HepG2 (cell line): ENCODE data around the gene SLC50A1. TPM values are rescaled to one million over a fixed set of nuclear protein-coding genes. Genes with fewer than 3 reads are reported as not detected.

Source experiments
- ATAC-seq: fragments of 200-7000 bp; cut with Tn5 transposase; 3 replicates; pipeline ENCODE4 v1.9.1; 2020; ENCODE audit warnings: mild to moderate bottlenecking, moderate library complexity
- BruUV-seq: library from RNA; stranded (reverse); fragments of 400-500 nt; replicated peaks from 2 replicates; lab custom pipeline; 2021; lab: Mats Ljungman, UMichigan
- CTCF ChIA-PET: fragments of 300-600 bp; formaldehyde crosslinking; extraction: SDS; loops from one replicate; lab custom pipeline; 2021; ENCODE audit warnings: low total read pairs, inconsistent platforms, low intra/inter-chr PET ratio; lab: Yijun Ruan, JAX
- POLR2A ChIA-PET: fragments of 350-600 bp; sonication (Branson Sonifier 250); formaldehyde crosslinking; loops from one replicate; lab custom pipeline; 2020; ENCODE audit warnings: antibody characterized with exemption, inconsistent platforms; lab: Yijun Ruan, JAX
- DNase-seq: peaks from one replicate; pipeline ENCODE4 v3.0.0-alpha.2; 2015; ENCODE audit warnings: low spot score
- FAIRE-seq: peaks from 3 replicates; lab custom pipeline; 2011; peaks lifted over from hg19 to GRCh38; lab: Jason Lieb, UNC
- H2AFZ ChIP-seq: one replicate; pipeline ENCODE4 v1.6.1; 2011; ENCODE audit warnings: low read length, inconsistent platforms
- H3K27ac ChIP-seq: fragments of 300-600 bp; 3 replicates; pipeline ENCODE4 v1.8.0; 2011; ENCODE audit warnings: mixed run types, mild to moderate bottlenecking, mixed read lengths, low read length, inconsistent platforms; ENCODE audit not compliant: insufficient read depth; ENCODE audit errors: extremely low read length
- H3K27me3 ChIP-seq, 2 experiments: fragments of 200-600 bp in 1 of 2; 2 replicates in 1 of 2; 3 replicates in 1 of 2; pipeline versions ENCODE4 v1.6.0 to v1.8.0; 2011; ENCODE audit warnings: low read length in 2 of 2, mild to moderate bottlenecking in 2 of 2, moderate library complexity in 2 of 2, inconsistent platforms in 1 of 2; ENCODE audit not compliant: insufficient read depth in 2 of 2, control insufficient read depth in 1 of 2
- H3K36me3 ChIP-seq, 2 experiments: fragments of 200-600 bp in 1 of 2; replicated peaks in 1 of 2; 2 replicates in 1 of 2; 3 replicates in 1 of 2; pipeline versions ENCODE4 v1.5.1 to v1.8.0; 2011; ENCODE audit warnings: low read length in 2 of 2, inconsistent platforms in 1 of 2; ENCODE audit not compliant: insufficient read depth in 2 of 2, control insufficient read depth in 1 of 2
- H3K4me1 ChIP-seq: 2 replicates; pipeline ENCODE4 v1.5.1; 2012; ENCODE audit warnings: low read length, inconsistent platforms; ENCODE audit not compliant: insufficient read depth
- H3K4me2 ChIP-seq: 2 replicates; pipeline ENCODE4 v1.6.0; 2011; ENCODE audit warnings: low read depth, low read length, inconsistent platforms
- H3K4me3 ChIP-seq, 3 experiments: fragments of 200-600 bp in 1 of 3; sonication (generic), shearing (Covaris generic) in 1 of 3; replicated peaks in 1 of 3; 2 replicates each; pipeline ENCODE4 v1.5.1; 2011 to 2016; ENCODE audit warnings: low read length in 3 of 3, inconsistent platforms in 2 of 3, low read depth in 2 of 3, mild to moderate bottlenecking in 2 of 3, control low read depth in 1 of 3, mixed read lengths in 1 of 3; ENCODE audit not compliant: insufficient read depth in 1 of 3
- H3K79me2 ChIP-seq: one replicate; pipeline ENCODE4 v1.6.1; 2011; ENCODE audit warnings: low read length, inconsistent platforms; ENCODE audit not compliant: insufficient read depth
- H3K9ac ChIP-seq: 2 replicates; pipeline ENCODE4 v1.6.0; 2011; ENCODE audit warnings: mild to moderate bottlenecking, low read depth, low read length, inconsistent platforms; ENCODE audit not compliant: insufficient read depth
- H3K9me3 ChIP-seq: 2 replicates; pipeline ENCODE4 v1.5.1; 2012; ENCODE audit warnings: mild to moderate bottlenecking, low read length
- H4K20me1 ChIP-seq: 2 replicates; pipeline ENCODE4 v1.6.0; 2011; ENCODE audit warnings: inconsistent platforms, mild to moderate bottlenecking, low read length, moderate library complexity; ENCODE audit not compliant: insufficient read depth
- HOXA3 ChIP-seq: sonication (generic); formaldehyde crosslinking; IDR thresholded peaks from 2 replicates; pipeline ENCODE4 v1.5.0; 2020; ENCODE audit warnings: missing genetic modification reagents
- MAZ ChIP-seq, 2 experiments: sonication (generic) in 1 of 2; formaldehyde crosslinking in 1 of 2; IDR thresholded peaks; 2 replicates each; pipeline versions ENCODE4 v1.5.0 to v1.6.1; 2012 to 2020; ENCODE audit warnings: low read depth in 2 of 2, mild to moderate bottlenecking in 2 of 2, borderline replicate concordance in 1 of 2, improper control_type of control experiment in 1 of 2, low read length in 1 of 2, missing genetic modification reagents in 1 of 2, moderate library complexity in 1 of 2
- NKX3-1 ChIP-seq: sonication (generic); formaldehyde crosslinking; IDR thresholded peaks from 2 replicates; pipeline ENCODE4 v1.5.0; 2020; ENCODE audit warnings: missing genetic modification reagents
- ZFP82 ChIP-seq: sonication (generic); formaldehyde crosslinking; IDR thresholded peaks from 2 replicates; pipeline ENCODE4 v1.5.1; 2020; ENCODE audit warnings: mild to moderate bottlenecking, missing genetic modification reagents, borderline replicate concordance
- WGBS: methylation state at CpG from one replicate; pipeline ENCODE4 v1.1.6; 2017; ENCODE audit warnings: low lambda C conversion rate; 5-methylcytosine and 5-hydroxymethylcytosine counted together
- in situ Hi-C: cut with HindIII; loops from 2 replicates; pipeline ENCODE4 v1.10.0; 2017; ENCODE audit warnings: low pct_unique_long_range_greater_than_20kb; ENCODE audit not compliant: extremely low pct_ligation_motif_present
- intact Hi-C: fragments of 100-400 bp; cut with micrococcal nuclease; formaldehyde crosslinking; loops from one replicate; pipeline ENCODE4 v1.10.0; 2022; ENCODE audit not compliant: unreplicated experiment
- polyA plus RNA-seq, 8 experiments: library from polyadenylated mRNA; depleted of rRNA in 3 of 8; stranded (reverse) in 7 of 8; unstranded in 1 of 8; fragments of >200 nt; fragmentation: Illumina TruSeq in 4 of 8; extraction: Trizol in 4 of 8; gene quantifications; 2 replicates each; pipeline versions ENCODE4 v1.2.1 to v1.2.3, GENCODE V29; 2011 to 2016; ENCODE audit warnings: low read depth in 4 of 8, missing spikeins in 1 of 8, mixed read lengths in 1 of 8; ENCODE audit not compliant: insufficient read depth in 1 of 8
- total RNA-seq, 5 experiments: library from RNA; depleted of rRNA; stranded (reverse); fragments of >200 nt; fragmentation: Illumina TruSeq; extraction: Trizol; gene quantifications; 2 replicates each; pipeline ENCODE4 v1.2.3, GENCODE V29; 2016; ENCODE audit warnings: low read depth in 1 of 5
- TF ChIP-seq, protein P1 (sequence below): sonication (generic); formaldehyde crosslinking; IDR thresholded peaks from 2 replicates; pipeline ENCODE4 v1.4.0; 2020; ENCODE audit warnings: missing genetic modification reagents, mild to moderate bottlenecking, borderline replicate concordance
- TF ChIP-seq, protein P2 (sequence below): sonication (generic); formaldehyde crosslinking; IDR thresholded peaks from 2 replicates; pipeline ENCODE4 v1.5.0; 2020; ENCODE audit warnings: mild to moderate bottlenecking, missing genetic modification reagents
- TF ChIP-seq, protein P3 (sequence below): IDR thresholded peaks from 2 replicates; pipeline ENCODE4 v1.6.1; 2018; ENCODE audit warnings: missing genetic modification reagents, mild to moderate bottlenecking, missing compliant biosample characterization
- TF ChIP-seq, protein P4 (sequence below): sonication (generic); formaldehyde crosslinking; IDR thresholded peaks from 2 replicates; pipeline ENCODE4 v1.8.0; 2022; ENCODE audit warnings: missing genetic modification reagents, mild to moderate bottlenecking, borderline replicate concordance

Gene SLC50A1
- total and polyA plus RNA-seq, 2 of the 13 experiments (the other 11 are each of a cell fraction or from before 2014, with no cell fraction given), result 22.5 to 46.8 TPM

DNA sequence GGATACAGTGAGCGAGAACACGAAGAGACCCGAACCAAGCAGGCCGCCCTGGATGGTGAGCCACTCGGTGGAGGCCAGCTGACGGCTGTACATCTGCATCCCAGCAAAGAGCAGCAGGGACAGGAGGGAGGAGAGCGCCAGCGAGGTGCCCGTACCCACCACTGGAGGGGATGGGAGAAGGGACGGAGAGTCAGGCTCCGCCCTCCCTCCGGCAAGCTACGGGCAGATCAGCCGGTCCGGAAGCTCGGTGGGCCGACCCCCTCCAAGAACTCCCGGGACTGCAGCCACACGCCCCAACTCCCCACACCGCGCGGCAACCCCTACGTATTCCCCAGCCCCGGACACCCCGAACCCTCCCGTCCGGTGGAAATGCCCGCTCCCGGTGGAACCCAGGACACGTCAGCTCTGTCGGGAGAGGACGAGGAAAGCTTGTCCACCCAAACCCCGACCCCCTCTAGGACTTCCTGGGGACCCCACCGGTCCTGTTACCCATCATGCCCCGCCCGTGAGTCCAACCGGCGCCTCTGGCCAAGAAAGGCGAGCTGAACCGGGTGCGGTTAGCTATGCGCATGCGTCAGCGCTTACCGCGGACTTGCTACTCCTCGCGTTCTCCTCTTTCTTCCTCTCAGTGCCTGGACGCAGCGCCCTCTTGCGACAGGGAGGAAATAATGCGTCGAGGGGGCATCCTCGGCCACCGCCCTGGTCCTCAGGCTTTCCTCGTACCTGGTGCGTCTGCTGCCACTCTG is 37.3 kb downstream of the SLC50A1 start, which contains the start of gene KRTCAP2 (continued):
- TF ChIP-seq, protein P1, sequence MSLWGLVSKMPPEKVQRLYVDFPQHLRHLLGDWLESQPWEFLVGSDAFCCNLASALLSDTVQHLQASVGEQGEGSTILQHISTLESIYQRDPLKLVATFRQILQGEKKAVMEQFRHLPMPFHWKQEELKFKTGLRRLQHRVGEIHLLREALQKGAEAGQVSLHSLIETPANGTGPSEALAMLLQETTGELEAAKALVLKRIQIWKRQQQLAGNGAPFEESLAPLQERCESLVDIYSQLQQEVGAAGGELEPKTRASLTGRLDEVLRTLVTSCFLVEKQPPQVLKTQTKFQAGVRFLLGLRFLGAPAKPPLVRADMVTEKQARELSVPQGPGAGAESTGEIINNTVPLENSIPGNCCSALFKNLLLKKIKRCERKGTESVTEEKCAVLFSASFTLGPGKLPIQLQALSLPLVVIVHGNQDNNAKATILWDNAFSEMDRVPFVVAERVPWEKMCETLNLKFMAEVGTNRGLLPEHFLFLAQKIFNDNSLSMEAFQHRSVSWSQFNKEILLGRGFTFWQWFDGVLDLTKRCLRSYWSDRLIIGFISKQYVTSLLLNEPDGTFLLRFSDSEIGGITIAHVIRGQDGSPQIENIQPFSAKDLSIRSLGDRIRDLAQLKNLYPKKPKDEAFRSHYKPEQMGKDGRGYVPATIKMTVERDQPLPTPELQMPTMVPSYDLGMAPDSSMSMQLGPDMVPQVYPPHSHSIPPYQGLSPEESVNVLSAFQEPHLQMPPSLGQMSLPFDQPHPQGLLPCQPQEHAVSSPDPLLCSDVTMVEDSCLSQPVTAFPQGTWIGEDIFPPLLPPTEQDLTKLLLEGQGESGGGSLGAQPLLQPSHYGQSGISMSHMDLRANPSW, result 0 out of 2 replicates have a peak, but pooled peaks have one; percentile 59

DNA sequence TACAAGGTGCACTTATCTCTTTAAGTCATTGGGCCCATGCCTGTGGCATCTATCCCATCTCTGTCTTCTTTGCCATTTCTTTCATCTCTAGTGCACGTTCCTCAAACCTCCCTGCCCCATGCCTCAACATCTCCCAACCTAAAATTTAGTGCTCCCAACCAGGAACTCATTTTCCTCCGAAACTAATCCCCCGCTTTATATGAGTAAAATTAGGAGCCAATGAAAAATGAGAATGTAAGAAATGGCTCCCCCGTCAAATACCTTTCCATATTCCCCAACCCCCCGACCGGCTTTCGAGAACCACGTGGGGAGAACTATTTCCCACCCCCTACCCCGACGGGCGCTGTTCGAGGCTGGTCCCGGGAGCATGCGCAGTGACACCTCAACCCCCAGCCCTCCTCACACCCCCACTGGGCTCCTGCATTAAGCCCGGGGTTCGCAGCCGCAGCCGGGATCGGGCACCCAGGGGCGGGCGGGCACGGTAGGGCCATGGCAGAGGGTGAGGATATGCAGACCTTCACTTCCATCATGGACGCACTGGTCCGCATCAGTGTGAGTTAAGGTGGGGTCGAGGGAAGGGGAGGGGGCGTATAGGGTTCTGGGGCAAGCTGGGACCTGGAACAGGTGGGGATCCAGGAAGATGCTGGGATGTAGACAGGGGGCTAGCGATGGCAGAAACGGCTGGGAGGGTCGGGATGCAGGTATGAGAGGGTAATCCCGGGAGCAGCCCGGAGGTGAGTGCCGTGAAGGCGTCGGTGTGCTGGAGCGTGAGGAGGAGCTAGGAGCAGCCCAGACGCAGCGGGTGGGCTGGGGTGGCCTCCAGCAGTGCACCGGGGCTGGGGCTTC is 38.0 kb downstream of the SLC50A1 start, which contains the start of gene TRIM46:
Gene TRIM46, plus strand, starts transcription at position 372 of the 846 bp plus-strand sequence. Its CDS starts 118 bp downstream, at position 490.
- DNase-seq (no peak), ATAC-seq (no peak), FAIRE-seq (no peak)
- H3K9ac ChIP-seq, result peak within 1 kb of the TSS; percentile 80
- H3K27me3 ChIP-seq, result 0 out of 5 replicates have a peak, but pooled peaks cover 0 to 1% of the 10 kb centered on the region in 2 experiments
- H3K27ac ChIP-seq, result peak within 1 kb of the TSS; percentile 73
- POLR2A ChIA-PET, result interaction anchor here (0.9 to 2.2 kb wide), 11 partner anchors 20 to 89 kb away, joined by 3 to 30 read pairs (median 8); partner anchors contain the start of genes DPM3 and SLC50A1
- peaks cover 10% of the 10 kb centered on the region for H3K79me2 ChIP-seq
- H3K4me1 ChIP-seq, result peaks cover 47% of the 10 kb centered on the region
- intact Hi-C loops, result no loop called here
- H4K20me1 ChIP-seq, result no peaks in the 10 kb centered on the region
- peak within 1 kb of the TSS; percentile 83 for H3K4me2 ChIP-seq
- H3K9me3 ChIP-seq, result no peaks in the 10 kb centered on the region
- in situ Hi-C loops, result no loop called here
- CTCF ChIA-PET, result interaction anchor here (1.2 kb wide), 2 partner anchors 34 to 88 kb away, joined by 3 read pairs; no protein-coding TSS in a partner anchor
- H2AFZ ChIP-seq, result no peak within 1 kb of the TSS
- H3K36me3 ChIP-seq, result peaks cover 0 to 12% of the 10 kb centered on the region in 2 experiments; a peak in 2 of 5 replicates
- 61% methylated on average over 38 of the region's 38 CpGs for WGBS
- BruUV-seq, result no TSS peak
- H3K4me3 ChIP-seq, result peak within 1 kb of the TSS; percentile 71 to 92 (median 79)
- no peak for TF ChIP-seq HOXA3 (CRISPR knock-in tag)
- TF ChIP-seq MAZ (IDR thresholded peaks at IDR 0.05; ENCODE audit: borderline replicate concordance, low read depth, low read length), result no peak
- no peak for TF ChIP-seq MAZ (CRISPR knock-in tag; IDR thresholded peaks at IDR 0.05; ENCODE audit: low read depth)
- TF ChIP-seq, protein P2, sequence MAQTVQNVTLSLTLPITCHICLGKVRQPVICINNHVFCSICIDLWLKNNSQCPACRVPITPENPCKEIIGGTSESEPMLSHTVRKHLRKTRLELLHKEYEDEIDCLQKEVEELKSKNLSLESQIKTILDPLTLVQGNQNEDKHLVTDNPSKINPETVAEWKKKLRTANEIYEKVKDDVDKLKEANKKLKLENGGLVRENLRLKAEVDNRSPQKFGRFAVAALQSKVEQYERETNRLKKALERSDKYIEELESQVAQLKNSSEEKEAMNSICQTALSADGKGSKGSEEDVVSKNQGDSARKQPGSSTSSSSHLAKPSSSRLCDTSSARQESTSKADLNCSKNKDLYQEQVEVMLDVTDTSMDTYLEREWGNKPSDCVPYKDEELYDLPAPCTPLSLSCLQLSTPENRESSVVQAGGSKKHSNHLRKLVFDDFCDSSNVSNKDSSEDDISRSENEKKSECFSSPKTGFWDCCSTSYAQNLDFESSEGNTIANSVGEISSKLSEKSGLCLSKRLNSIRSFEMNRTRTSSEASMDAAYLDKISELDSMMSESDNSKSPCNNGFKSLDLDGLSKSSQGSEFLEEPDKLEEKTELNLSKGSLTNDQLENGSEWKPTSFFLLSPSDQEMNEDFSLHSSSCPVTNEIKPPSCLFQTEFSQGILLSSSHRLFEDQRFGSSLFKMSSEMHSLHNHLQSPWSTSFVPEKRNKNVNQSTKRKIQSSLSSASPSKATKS (CRISPR knock-in tag), result no peak
- TF ChIP-seq ZFP82 (CRISPR knock-in tag), result no peak
- TF ChIP-seq, protein P3, sequence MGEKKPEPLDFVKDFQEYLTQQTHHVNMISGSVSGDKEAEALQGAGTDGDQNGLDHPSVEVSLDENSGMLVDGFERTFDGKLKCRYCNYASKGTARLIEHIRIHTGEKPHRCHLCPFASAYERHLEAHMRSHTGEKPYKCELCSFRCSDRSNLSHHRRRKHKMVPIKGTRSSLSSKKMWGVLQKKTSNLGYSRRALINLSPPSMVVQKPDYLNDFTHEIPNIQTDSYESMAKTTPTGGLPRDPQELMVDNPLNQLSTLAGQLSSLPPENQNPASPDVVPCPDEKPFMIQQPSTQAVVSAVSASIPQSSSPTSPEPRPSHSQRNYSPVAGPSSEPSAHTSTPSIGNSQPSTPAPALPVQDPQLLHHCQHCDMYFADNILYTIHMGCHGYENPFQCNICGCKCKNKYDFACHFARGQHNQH (CRISPR knock-in tag), result no peak
- 0 out of 2 replicates have a peak, but pooled peaks have one; percentile 10 for TF ChIP-seq NKX3-1 (CRISPR knock-in tag)
- TF ChIP-seq, protein P4, sequence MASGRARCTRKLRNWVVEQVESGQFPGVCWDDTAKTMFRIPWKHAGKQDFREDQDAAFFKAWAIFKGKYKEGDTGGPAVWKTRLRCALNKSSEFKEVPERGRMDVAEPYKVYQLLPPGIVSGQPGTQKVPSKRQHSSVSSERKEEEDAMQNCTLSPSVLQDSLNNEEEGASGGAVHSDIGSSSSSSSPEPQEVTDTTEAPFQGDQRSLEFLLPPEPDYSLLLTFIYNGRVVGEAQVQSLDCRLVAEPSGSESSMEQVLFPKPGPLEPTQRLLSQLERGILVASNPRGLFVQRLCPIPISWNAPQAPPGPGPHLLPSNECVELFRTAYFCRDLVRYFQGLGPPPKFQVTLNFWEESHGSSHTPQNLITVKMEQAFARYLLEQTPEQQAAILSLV, result no peak
